Calu3 (cell line): ENCODE measurements around the gene ASXL2. TPM values are rescaled to one million over a fixed set of nuclear protein-coding genes. Genes with fewer than 3 reads are reported as not detected.

Experiments used
- BruUV-seq: library from RNA; stranded (reverse); fragments of 400-500 nt; replicated peaks from 2 replicates; lab custom pipeline; 2021; lab: Mats Ljungman, UMichigan
- CTCF ChIA-PET: fragments of 300-600 bp; sonication (Branson Sonifier 250); formaldehyde crosslinking; loops from one replicate; lab custom pipeline; 2022; ENCODE audit warnings: antibody characterized with exemption; lab: Charles Lee
- DNase-seq: peaks from one replicate; pipeline ENCODE4 v3.0.0; 2022
- H3K27ac Mint-ChIP-seq: one replicate; pipeline ENCODE4 v1.8.0; 2022; ENCODE audit warnings: mixed read lengths; ENCODE audit not compliant: unreplicated experiment
- H3K27me3 Mint-ChIP-seq: one replicate; pipeline ENCODE4 v1.8.0; 2022; ENCODE audit warnings: mixed read lengths; ENCODE audit not compliant: unreplicated experiment
- H3K36me3 Mint-ChIP-seq: one replicate; pipeline ENCODE4 v1.8.0; 2022; ENCODE audit warnings: mild to moderate bottlenecking, moderate library complexity, mixed read lengths; ENCODE audit not compliant: insufficient read depth, unreplicated experiment
- H3K4me1 Mint-ChIP-seq: one replicate; pipeline ENCODE4 v1.8.0; 2022; ENCODE audit warnings: mild to moderate bottlenecking, low read depth, mixed read lengths; ENCODE audit not compliant: unreplicated experiment
- H3K4me3 Mint-ChIP-seq: one replicate; pipeline ENCODE4 v1.8.0; 2022; ENCODE audit warnings: mild to moderate bottlenecking, low read depth, moderate library complexity, mixed read lengths; ENCODE audit not compliant: unreplicated experiment
- H3K9me3 Mint-ChIP-seq: one replicate; pipeline ENCODE4 v1.8.0; 2022; ENCODE audit warnings: low read depth, mixed read lengths; ENCODE audit not compliant: unreplicated experiment
- intact Hi-C: fragments of 100-400 bp; cut with micrococcal nuclease; formaldehyde crosslinking; loops from one replicate; pipeline ENCODE4 v1.10.0; 2022; ENCODE audit not compliant: unreplicated experiment
- total RNA-seq: library from RNA; stranded (reverse); gene quantifications from 2 replicates; pipeline ENCODE4 v1.2.3, GENCODE V29; 2022
- TF ChIP-seq, protein P1 (sequence below): fragments of 200-600 bp; IDR thresholded peaks from one replicate; pipeline ENCODE4 v1.8.0; 2022; ENCODE audit warnings: antibody characterized with exemption; ENCODE audit not compliant: unreplicated experiment

Gene ASXL2
- total RNA-seq, 1 experiment from 2014 or later = 42.8 TPM

DNA sequence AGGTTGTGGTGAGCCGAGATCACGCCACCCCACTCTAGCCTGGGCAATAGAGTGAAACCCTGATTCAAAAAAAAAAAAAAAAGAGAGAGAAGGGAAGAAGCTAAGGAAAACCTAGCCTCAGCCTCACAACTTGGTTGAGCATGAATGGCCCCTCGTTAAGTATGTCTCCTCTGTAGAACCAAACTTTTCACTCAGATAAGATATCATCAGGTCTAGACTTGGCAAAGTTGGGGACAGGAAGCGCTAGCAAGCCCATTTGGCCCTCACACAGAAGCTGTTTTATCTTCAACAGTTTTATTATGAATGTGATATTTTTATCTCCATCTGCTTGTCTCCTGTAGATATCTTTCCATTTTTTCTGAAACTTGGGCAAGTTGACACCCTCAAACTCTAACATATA is 3.5 kb upstream of the ASXL2 start:
- Mint-ChIP-seq H3K4me3 (no peak overlapping the region), H3K4me1 (peaks cover 24% of the 10 kb centered on the region), H3K27ac (no peak overlapping the region), H3K36me3 (peaks cover 24% of the 10 kb centered on the region), H3K27me3 (no peaks in the 10 kb centered on the region), H3K9me3 (no peaks in the 10 kb centered on the region)
- intact Hi-C loops = no loop called here
- TF ChIP-seq, protein P1, sequence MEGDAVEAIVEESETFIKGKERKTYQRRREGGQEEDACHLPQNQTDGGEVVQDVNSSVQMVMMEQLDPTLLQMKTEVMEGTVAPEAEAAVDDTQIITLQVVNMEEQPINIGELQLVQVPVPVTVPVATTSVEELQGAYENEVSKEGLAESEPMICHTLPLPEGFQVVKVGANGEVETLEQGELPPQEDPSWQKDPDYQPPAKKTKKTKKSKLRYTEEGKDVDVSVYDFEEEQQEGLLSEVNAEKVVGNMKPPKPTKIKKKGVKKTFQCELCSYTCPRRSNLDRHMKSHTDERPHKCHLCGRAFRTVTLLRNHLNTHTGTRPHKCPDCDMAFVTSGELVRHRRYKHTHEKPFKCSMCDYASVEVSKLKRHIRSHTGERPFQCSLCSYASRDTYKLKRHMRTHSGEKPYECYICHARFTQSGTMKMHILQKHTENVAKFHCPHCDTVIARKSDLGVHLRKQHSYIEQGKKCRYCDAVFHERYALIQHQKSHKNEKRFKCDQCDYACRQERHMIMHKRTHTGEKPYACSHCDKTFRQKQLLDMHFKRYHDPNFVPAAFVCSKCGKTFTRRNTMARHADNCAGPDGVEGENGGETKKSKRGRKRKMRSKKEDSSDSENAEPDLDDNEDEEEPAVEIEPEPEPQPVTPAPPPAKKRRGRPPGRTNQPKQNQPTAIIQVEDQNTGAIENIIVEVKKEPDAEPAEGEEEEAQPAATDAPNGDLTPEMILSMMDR = no peak
- no peak for DNase-seq
- BruUV-seq = no TSS peak
- CTCF ChIA-PET = no interaction called here

DNA sequence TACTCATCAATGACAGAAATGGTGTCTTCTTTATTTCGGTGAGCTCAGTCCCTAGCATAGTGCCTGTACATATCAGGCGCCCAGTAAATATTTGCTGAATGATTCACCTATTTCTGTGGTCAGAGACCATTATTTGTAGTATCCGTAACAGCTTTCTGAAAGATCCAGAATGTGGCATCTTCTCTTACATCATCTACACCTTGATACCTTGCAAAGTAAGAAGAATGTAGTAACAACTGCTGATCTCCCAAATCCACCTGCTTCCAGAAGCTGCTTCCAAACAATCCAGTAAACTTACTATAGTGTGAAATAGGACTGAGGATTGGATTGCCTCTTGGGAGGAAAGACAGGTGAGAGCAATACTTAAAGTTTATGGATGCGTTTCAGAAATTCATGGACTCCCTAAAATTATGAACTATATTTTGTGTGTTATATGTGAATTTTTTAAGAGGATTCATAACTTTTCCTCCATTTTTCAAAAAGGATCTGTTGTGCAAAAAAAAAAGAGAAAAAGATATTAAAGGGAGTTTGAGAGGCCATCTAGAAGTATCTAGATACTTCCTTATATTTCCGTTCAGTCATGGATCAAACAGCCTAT is 945 bp upstream of the ASXL2 start:
- H3K27ac Mint-ChIP-seq = peak overlapping the region; percentile 98
- DNase-seq = no peak
- TF ChIP-seq, protein P1 = no peak
- no peaks in the 10 kb centered on the region for H3K9me3 Mint-ChIP-seq
- intact Hi-C loops = no loop called here
- peak overlapping the region; percentile 99 for H3K4me3 Mint-ChIP-seq
- H3K27me3 Mint-ChIP-seq = no peaks in the 10 kb centered on the region
- H3K36me3 Mint-ChIP-seq = peaks cover 27% of the 10 kb centered on the region
- CTCF ChIA-PET = interaction anchor here (0.7 to 1.4 kb wide), 6 partner anchors 13 to 179 kb away, joined by 3 to 10 read pairs (median 4); no protein-coding TSS in a partner anchor
- no TSS peak for BruUV-seq
- H3K4me1 Mint-ChIP-seq = peaks cover 19% of the 10 kb centered on the region

DNA sequence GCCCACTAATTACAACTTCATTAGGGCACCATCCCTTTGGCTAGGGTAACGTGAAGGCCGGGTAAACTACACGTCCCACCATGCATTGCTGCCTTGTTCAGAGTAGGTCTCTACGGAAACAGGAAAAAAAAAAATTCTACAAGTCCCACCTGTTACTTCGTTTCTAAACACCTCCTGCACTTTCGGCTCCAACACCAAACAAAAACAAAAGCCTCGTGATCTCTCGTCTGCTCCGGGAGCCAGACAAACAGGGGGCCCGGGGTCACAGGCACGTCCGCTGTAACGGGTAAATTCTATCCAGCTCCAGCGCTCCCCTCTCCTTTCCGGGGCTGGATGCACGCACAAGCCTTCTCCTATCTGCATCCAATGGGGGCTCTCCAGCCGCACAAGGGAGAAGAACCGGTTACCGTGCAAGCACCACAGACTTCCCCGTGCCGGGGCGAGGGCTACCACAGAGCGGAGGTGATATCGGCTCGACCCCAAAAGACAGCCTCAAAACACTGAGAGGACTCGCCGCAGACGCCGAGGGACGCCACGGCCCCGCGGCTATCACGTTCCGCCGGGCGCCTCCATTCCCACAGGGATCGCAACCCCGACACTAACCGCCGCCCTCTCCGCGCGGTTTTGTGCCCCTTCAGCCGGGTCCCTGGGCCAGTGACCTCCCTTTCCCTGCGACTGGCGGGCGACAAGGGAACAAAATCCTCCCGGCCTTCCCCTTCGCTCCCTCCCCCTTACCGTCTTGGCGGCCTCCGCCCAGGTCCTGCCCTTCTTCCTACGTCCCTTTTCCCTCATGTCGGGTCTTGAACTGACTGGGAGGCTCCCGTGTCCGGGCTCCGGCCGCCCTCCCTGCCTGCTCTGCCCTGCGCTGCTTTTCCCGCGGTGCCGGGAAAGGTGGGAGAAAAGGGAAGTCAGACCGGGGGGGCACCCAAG is 591 bp downstream of the ASXL2 start:
- BruUV-seq = no TSS peak
- CTCF ChIA-PET = interaction anchor here (1.0 to 1.4 kb wide), 3 partner anchors 17 to 78 kb away, joined by 3 to 10 read pairs (median 5); no protein-coding TSS in a partner anchor
- peak overlapping the region; percentile 98 for H3K27ac Mint-ChIP-seq
- H3K4me1 Mint-ChIP-seq = peaks cover 19% of the 10 kb centered on the region
- H3K36me3 Mint-ChIP-seq = peaks cover 33% of the 10 kb centered on the region
- H3K27me3 Mint-ChIP-seq = no peaks in the 10 kb centered on the region
- peak; percentile 57 for DNase-seq
- H3K4me3 Mint-ChIP-seq = peak overlapping the region; percentile 99
- TF ChIP-seq, protein P1 = no peak
- H3K9me3 Mint-ChIP-seq = no peaks in the 10 kb centered on the region
- intact Hi-C loops = no loop called here

DNA sequence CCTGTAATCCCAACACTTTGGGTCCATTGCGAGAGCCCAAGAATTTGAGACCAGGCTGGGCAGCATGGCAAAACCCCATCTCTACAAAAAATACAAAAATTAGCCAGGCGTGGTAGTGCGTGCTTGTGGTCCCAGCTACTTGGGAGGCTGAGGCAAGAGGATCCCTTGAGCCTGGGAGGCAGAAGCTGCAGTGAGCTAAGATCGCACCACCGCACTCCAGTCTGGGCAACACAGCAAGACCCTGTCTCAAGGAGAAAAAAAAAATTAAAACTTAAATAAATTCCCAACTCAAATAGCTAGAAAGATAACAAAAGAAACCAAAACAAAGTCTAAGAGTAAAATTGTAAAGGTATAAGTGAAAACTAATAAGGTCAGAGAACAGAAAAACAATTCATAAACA is 6.2 kb downstream of the ASXL2 start:
- H3K4me1 Mint-ChIP-seq = peaks cover 7% of the 10 kb centered on the region
- CTCF ChIA-PET = no interaction called here
- no peak overlapping the region for H3K27ac Mint-ChIP-seq

More for the DNA sequence above, 6.2 kb downstream of the ASXL2 start:
- H3K36me3 Mint-ChIP-seq = peaks cover 17% of the 10 kb centered on the region
- H3K9me3 Mint-ChIP-seq = no peaks in the 10 kb centered on the region
- intact Hi-C loops = no loop called here
- TF ChIP-seq, protein P1 = no peak
- no peaks in the 10 kb centered on the region for H3K27me3 Mint-ChIP-seq
- H3K4me3 Mint-ChIP-seq = no peak overlapping the region
- no TSS peak for BruUV-seq
- no peak for DNase-seq
